Measurements from ENCODE around the gene METTL24. TPM values are rescaled to one million over a fixed set of nuclear protein-coding genes. Genes with fewer than 3 reads are reported as not detected.

The METTL24 gene
- total and polyA plus RNA-seq, 2 of the 8 experiments (the other 6 are each of a cell fraction or from before 2014, with no cell fraction given) = 0.30 to 0.39 TPM

DNA sequence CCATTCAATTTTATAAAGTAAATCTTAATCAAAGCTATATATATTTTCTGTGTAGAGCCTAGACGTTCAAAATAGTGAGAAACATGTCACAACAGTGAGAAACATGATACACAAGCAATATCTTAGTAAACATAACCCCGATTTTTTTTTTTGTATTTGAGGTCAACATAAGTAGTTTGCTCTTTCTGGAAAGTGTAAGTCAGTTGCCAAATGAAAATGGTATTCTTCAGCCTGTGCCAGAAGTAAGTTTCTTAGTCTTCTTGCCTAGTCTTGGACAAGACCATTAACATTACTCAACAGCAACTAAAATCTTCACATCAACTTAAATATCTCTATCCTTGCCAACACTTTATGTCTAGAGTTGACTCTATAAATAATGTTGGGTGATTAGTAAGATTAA is 59.7 kb downstream of the METTL24 start:
- H2BK120ac ChIP-seq (replicated peaks; ENCODE audit: low read depth, low read length) = no peak overlapping the region
- TF ChIP-seq, protein P1, sequence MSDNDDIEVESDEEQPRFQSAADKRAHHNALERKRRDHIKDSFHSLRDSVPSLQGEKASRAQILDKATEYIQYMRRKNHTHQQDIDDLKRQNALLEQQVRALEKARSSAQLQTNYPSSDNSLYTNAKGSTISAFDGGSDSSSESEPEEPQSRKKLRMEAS (IDR thresholded peaks at IDR 0.05) = no peak
- TF ChIP-seq TBP (IDR thresholded peaks at IDR 0.05; ENCODE audit: low read depth, low read length) = no peak
- TF ChIP-seq TAF7 (optimal IDR thresholded peaks at IDR 0.05; ENCODE audit: borderline replicate concordance, low read depth, low read length) = no peak
- no peak for TF ChIP-seq PHF8 (conservative IDR thresholded peaks at IDR 0.05; ENCODE audit: low read depth, low read length)
- TF ChIP-seq YY1 (IDR thresholded peaks at IDR 0.05; ENCODE audit: low read depth, low read length) = no peak
- no peak for TF ChIP-seq HDAC6 (IDR thresholded peaks at IDR 0.05; ENCODE audit: low read depth, low read length)
- TF ChIP-seq BRCA1 (IDR thresholded peaks at IDR 0.05; ENCODE audit: low read depth, low read length) = no peak
- no peak for TF ChIP-seq NANOG (IDR thresholded peaks at IDR 0.05; ENCODE audit: insufficient read depth, low read depth, low read length, poor library complexity, severe bottlenecking)
- TF ChIP-seq, protein P2, sequence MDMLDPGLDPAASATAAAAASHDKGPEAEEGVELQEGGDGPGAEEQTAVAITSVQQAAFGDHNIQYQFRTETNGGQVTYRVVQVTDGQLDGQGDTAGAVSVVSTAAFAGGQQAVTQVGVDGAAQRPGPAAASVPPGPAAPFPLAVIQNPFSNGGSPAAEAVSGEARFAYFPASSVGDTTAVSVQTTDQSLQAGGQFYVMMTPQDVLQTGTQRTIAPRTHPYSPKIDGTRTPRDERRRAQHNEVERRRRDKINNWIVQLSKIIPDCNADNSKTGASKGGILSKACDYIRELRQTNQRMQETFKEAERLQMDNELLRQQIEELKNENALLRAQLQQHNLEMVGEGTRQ (IDR thresholded peaks at IDR 0.05; ENCODE audit: low read length) = no peak
- H4K20me1 ChIP-seq (replicated peaks in 1 of 2; ENCODE audit: control insufficient read depth in 1 of 2, insufficient read depth in 2 of 2, low read length in 2 of 2) = no peaks in the 10 kb centered on the region
- H3K9ac ChIP-seq (replicated peaks in 1 of 4; ENCODE audit: extremely low read depth in 1 of 4, low read depth in 3 of 4, low read length in 3 of 4) = no peak overlapping the region
- H4K5ac ChIP-seq (ENCODE audit: insufficient read length, low read depth, low read length) = no peak overlapping the region
- no peak overlapping the region for H3K56ac ChIP-seq (replicated peaks; ENCODE audit: insufficient read length, low read depth, low read length)
- no peak overlapping the region for H4K91ac ChIP-seq (replicated peaks; ENCODE audit: insufficient read length, low read length)
- no peak overlapping the region for H4K8ac ChIP-seq (ENCODE audit: extremely low read depth, insufficient read depth, low read length)
- DNase-seq (ENCODE audit: low read depth in 1 of 2, low spot score in 2 of 2) (no peak), FAIRE-seq (no peak)
- H2AK5ac ChIP-seq (ENCODE audit: low read depth, low read length) = no peak overlapping the region
- ChIA-PET POLR2A (ENCODE audit: partially characterized antibody) (no interaction called here), CTCF (ENCODE audit: partially characterized antibody) (interaction anchor here (0.6 to 0.9 kb wide), 3 partner anchors 8 to 626 kb away, joined by 3 read pairs; no protein-coding TSS in a partner anchor)
- H3K4ac ChIP-seq (replicated peaks; ENCODE audit: insufficient read length, low read depth, low read length) = no peak overlapping the region
- no peak overlapping the region for H2BK5ac ChIP-seq (ENCODE audit: low read depth, low read length)
- no peak overlapping the region for H2AFZ ChIP-seq (ENCODE audit: low read length)
- no peak overlapping the region for H3K4me3 ChIP-seq (ENCODE audit: extremely low read depth in 1 of 4, insufficient read depth in 2 of 4, low read depth in 3 of 4, low read length in 4 of 4)
- no peak overlapping the region for H3K14ac ChIP-seq (ENCODE audit: insufficient read length)
- H3K4me2 ChIP-seq (ENCODE audit: insufficient read depth in 1 of 2, low read depth in 2 of 2, low read length in 2 of 2) = no peak overlapping the region
- no peak overlapping the region for H3K23ac ChIP-seq (ENCODE audit: insufficient read length)
- no peaks in the 10 kb centered on the region for H3K9me3 ChIP-seq (ENCODE audit: insufficient read depth in 2 of 2, low read depth in 1 of 2, low read length in 1 of 2)
- no peak overlapping the region for H3K18ac ChIP-seq (ENCODE audit: extremely low read depth, low read length)
- no peaks in the 10 kb centered on the region for H3K79me1 ChIP-seq (ENCODE audit: low read depth, low read length)
- H3K27ac ChIP-seq (ENCODE audit: low read depth, low read length) = no peak overlapping the region
- H3K36me3 ChIP-seq (ENCODE audit: control insufficient read depth in 2 of 4, insufficient read depth in 4 of 4, low read length in 3 of 4) = no peaks in the 10 kb centered on the region
- no peaks in the 10 kb centered on the region for H3K79me2 ChIP-seq (ENCODE audit: control insufficient read depth in 1 of 2, insufficient read depth in 2 of 2, low read length in 2 of 2)
- no peak overlapping the region for H2BK12ac ChIP-seq (ENCODE audit: low read depth, low read length)
- no peaks in the 10 kb centered on the region for H3K23me2 ChIP-seq (ENCODE audit: low read depth, low read length)
- H3K27me3 ChIP-seq (replicated peaks in 1 of 4; ENCODE audit: control insufficient read depth in 3 of 4, extremely low read depth in 1 of 4, insufficient read depth in 3 of 4, low read length in 3 of 4) = no peaks in the 10 kb centered on the region
- no peak overlapping the region for H2BK15ac ChIP-seq (ENCODE audit: low read length)
- H2BK20ac ChIP-seq (ENCODE audit: low read length) = no peak overlapping the region
- H3K4me1 ChIP-seq (replicated peaks in 1 of 4; ENCODE audit: control insufficient read depth in 3 of 4, insufficient read depth in 4 of 4, low read length in 3 of 4) = no peaks in the 10 kb centered on the region
- 79% methylated on average over 2 of the region's 2 CpGs; no CpG with 5 or more reads in 1 of the 2 experiments for WGBS, 2 experiments (ENCODE audit: extremely low coverage in 1 of 2, insufficient coverage in 1 of 2, insufficient read length in 1 of 2, insufficient replicate concordance in 2 of 2, low coverage in 1 of 2, low lambda C conversion rate in 2 of 2, missing lambda C conversion rate in 1 of 2)
